GM23248 (cell line): ENCODE results near the gene ITIH4. TPM values are rescaled to one million over a fixed set of nuclear protein-coding genes. Genes with fewer than 3 reads are reported as not detected.
A peak's percentile ranks its signal among the peaks of the same experiment; 100 is the strongest.

Source experiments
- DNase-seq: peaks from one replicate; pipeline ENCODE4 v3.0.0-alpha.2; 2015
- H2AFZ ChIP-seq: fragments of 200-600 bp; sonication (generic); 2 replicates; pipeline ENCODE4 v1.6.1; 2016; ENCODE audit warnings: antibody characterized with exemption
- H3F3A ChIP-seq: fragments of 200-600 bp; sonication (generic); 2 replicates; pipeline ENCODE4 v1.6.1; 2016; ENCODE audit warnings: mild to moderate bottlenecking, antibody characterized with exemption, mixed run types; ENCODE audit not compliant: insufficient read depth
- H3K27ac ChIP-seq: fragments of 200-600 bp; sonication (generic); 2 replicates; pipeline ENCODE4 v1.5.1; 2016; ENCODE audit warnings: mild to moderate bottlenecking
- H3K27me3 ChIP-seq: fragments of 200-600 bp; sonication (generic); replicated peaks from 2 replicates; pipeline ENCODE4 v1.6.1; 2016; ENCODE audit warnings: mild to moderate bottlenecking; ENCODE audit not compliant: insufficient read depth
- H3K36me3 ChIP-seq: fragments of 200-600 bp; sonication (generic); 2 replicates; pipeline ENCODE4 v1.6.1; 2016; ENCODE audit warnings: low read depth, mild to moderate bottlenecking
- H3K4me1 ChIP-seq: fragments of 200-600 bp; sonication (generic); 2 replicates; pipeline ENCODE4 v1.6.1; 2016; ENCODE audit warnings: mild to moderate bottlenecking; ENCODE audit not compliant: insufficient read depth
- H3K4me2 ChIP-seq: fragments of 200-600 bp; sonication (generic); one replicate; pipeline ENCODE4 v1.6.1; 2016; ENCODE audit warnings: mild to moderate bottlenecking; ENCODE audit not compliant: unreplicated experiment
- H3K4me3 ChIP-seq: fragments of 200-600 bp; sonication (generic); 2 replicates; pipeline ENCODE4 v1.5.1; 2016; ENCODE audit warnings: mild to moderate bottlenecking
- H3K79me2 ChIP-seq: fragments of 200-600 bp; sonication (generic); 2 replicates; pipeline ENCODE4 v1.6.1; 2016; ENCODE audit warnings: mild to moderate bottlenecking; ENCODE audit not compliant: insufficient read depth
- H3K9ac ChIP-seq: fragments of 200-600 bp; sonication (generic); 2 replicates; pipeline ENCODE4 v1.6.1; 2016; ENCODE audit warnings: mild to moderate bottlenecking
- H3K9me2 ChIP-seq: fragments of 200-600 bp; sonication (generic); 2 replicates; pipeline ENCODE4 v1.6.1; 2016; ENCODE audit warnings: mixed run types, mild to moderate bottlenecking, moderate library complexity; ENCODE audit not compliant: insufficient read depth
- H3K9me3 ChIP-seq: fragments of 200-600 bp; sonication (generic); one replicate; pipeline ENCODE4 v1.6.1; 2017; ENCODE audit warnings: low read depth
- H4K20me1 ChIP-seq: fragments of 200-600 bp; sonication (generic); 2 replicates; pipeline ENCODE4 v1.6.0; 2016; ENCODE audit not compliant: insufficient read depth
- EZH2 ChIP-seq: fragments of 200-600 bp; sonication (generic); IDR thresholded peaks from 2 replicates; pipeline ENCODE4 v1.6.1; 2018; ENCODE audit warnings: antibody characterized with exemption, mild to moderate bottlenecking; ENCODE audit not compliant: insufficient read depth, poor library complexity, severe bottlenecking
- EZH2phosphoT487 ChIP-seq: fragments of 200-600 bp; sonication (generic); IDR thresholded peaks from 2 replicates; pipeline ENCODE4 v1.6.1; 2018; ENCODE audit warnings: antibody characterized with exemption, moderate library complexity, mild to moderate bottlenecking, low read depth; ENCODE audit not compliant: insufficient read depth
- WGBS, 2 experiments: methylation state at CpG; one replicate each; pipeline ENCODE4 v1.1.6; 2015 to 2017; ENCODE audit warnings: low lambda C conversion rate in 2 of 2, low coverage in 1 of 2; ENCODE audit errors: missing lambda C conversion rate in 2 of 2; 5-methylcytosine and 5-hydroxymethylcytosine counted together
- in situ Hi-C: fragments of 300-500 bp; cut with MboI; formaldehyde crosslinking; loops from 2 replicates; pipeline ENCODE4 v1.15.0; 2020
- polyA plus RNA-seq: library from polyadenylated mRNA; unstranded; fragments of >200 nt; fragmentation: Nextera tagmentation; extraction: Ambion mirVana; gene quantifications from 2 replicates; pipeline ENCODE4 v1.2.1, GENCODE V29; 2016
- total RNA-seq: library from RNA; depleted of rRNA; stranded (reverse); fragments of >200 nt; shearing (Covaris generic); gene quantifications from 2 replicates; pipeline ENCODE4 v1.2.3, GENCODE V29; 2014

The ITIH4 gene
- total and polyA plus RNA-seq, 2 experiments from 2014 or later, result 0.11 TPM; not detected in 1

DNA sequence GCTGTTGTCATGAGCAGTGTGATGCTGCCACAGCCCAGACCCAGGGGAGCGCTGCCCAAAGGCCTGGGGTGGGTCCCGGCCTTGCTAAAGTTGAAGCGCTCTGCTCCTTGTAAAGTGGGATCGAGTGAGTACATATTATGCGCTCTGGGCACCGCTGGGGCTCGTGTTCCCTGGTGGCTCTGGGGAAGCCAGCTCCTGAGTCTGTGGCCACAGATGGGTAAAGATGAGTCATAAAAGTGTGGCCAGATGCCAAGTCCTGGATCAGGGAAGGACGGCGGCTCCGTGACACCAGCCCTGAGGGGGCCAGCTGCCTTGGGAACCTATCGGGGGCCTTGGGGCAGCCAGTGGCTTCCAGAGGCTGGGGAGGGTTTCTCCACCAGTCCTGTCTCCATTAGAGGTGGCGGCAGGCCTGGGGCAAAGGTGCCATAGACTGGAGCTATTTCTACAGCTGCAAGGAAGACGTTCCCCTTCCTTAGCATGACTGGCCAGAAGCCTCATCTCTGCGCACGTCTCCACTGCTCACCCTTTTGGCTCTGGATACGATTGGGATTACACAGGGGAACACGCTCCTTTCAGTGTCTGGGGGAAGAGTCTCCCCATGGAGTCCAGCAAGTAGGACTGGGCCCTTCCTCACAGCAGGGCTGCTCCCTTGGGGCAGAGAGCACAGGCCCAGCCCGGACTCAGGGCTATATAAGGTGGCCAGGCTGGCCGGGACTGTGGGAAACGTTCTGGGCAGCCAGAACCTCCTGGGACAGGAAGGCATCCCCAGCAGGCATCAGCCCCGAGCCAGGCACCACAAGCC lies 1.2 kb upstream of the ITIH4 start:
- TF ChIP-seq EZH2, result no peak
- TF ChIP-seq EZH2phosphoT487, result no peak
- in situ Hi-C loops, result no loop called here
- H3K9me3 ChIP-seq, result no peaks in the 10 kb centered on the region
- H3K9ac ChIP-seq, result no peak overlapping the region; the same call in 1 of the 2 replicates
- H3K27me3 ChIP-seq, result no peaks in the 10 kb centered on the region
- H3K79me2 ChIP-seq, result no peaks in the 10 kb centered on the region
- H3K4me1 ChIP-seq, result peaks cover 8% of the 10 kb centered on the region
- no peak overlapping the region for H2AFZ ChIP-seq
- peak overlapping the region; percentile 54 for H3K4me2 ChIP-seq
- no peak overlapping the region for H3K27ac ChIP-seq
- H4K20me1 ChIP-seq, result no peaks in the 10 kb centered on the region
- no peaks in the 10 kb centered on the region for H3K36me3 ChIP-seq
- whole genome bisulfite sequencing, 2 experiments, result 20 to 21% methylated on average over 21 of the region's 21 CpGs
- no peaks in the 10 kb centered on the region for H3K9me2 ChIP-seq
- H3F3A ChIP-seq, result no peaks in the 10 kb centered on the region
- DNase-seq, result peak; percentile 87
- H3K4me3 ChIP-seq, result no peak overlapping the region

- no peak for TF ChIP-seq EZH2phosphoT487
- TF ChIP-seq EZH2, result no peak
- no peaks in the 10 kb centered on the region for H3F3A ChIP-seq
- H2AFZ ChIP-seq, result no peak overlapping the region
- H4K20me1 ChIP-seq, result no peaks in the 10 kb centered on the region
- in situ Hi-C loops, result no loop called here
- no peak overlapping the region for H3K4me3 ChIP-seq
- no peaks in the 10 kb centered on the region for H3K36me3 ChIP-seq
- H3K9ac ChIP-seq, result no peak overlapping the region
- no peaks in the 10 kb centered on the region for H3K9me3 ChIP-seq
- H3K4me1 ChIP-seq, result peaks cover 8% of the 10 kb centered on the region
- no peaks in the 10 kb centered on the region for H3K79me2 ChIP-seq
- H3K27ac ChIP-seq, result no peak overlapping the region
- WGBS, 2 experiments, result 85 to 89% methylated on average over 10 of the region's 10 CpGs
- H3K27me3 ChIP-seq, result no peaks in the 10 kb centered on the region
- H3K9me2 ChIP-seq, result no peaks in the 10 kb centered on the region
- H3K4me2 ChIP-seq, result no peak overlapping the region
- no peak for DNase-seq
Measured at GRCh38 chr3:52829906-52830463, 487 bp downstream of the ITIH4 start.

DNA sequence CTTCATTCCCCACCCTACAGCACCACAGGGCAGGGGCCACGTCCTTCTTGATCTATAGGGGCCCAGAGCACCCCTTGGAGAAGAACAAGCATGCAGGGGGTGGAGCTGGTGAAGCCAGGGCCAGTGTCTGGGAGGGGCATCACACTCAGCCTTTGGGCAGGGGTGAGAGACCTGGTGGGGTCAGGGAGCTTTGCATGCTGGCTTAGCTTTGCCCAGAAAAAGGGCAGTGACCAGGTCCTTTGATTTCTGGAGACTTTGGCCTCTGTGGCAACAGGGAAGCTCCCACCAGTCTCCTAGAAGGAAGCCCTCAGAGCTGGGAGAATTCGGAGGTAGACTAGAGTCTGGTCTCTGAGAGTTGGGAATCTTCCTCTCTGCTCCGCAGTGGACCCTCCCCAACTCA lies 990 bp downstream of the ITIH4 start:
- in situ Hi-C loops, result no loop called here
- Histone ChIP-seq H3K4me2 (no peak overlapping the region), H3K4me1 (peaks cover 8% of the 10 kb centered on the region), H3K36me3 (no peaks in the 10 kb centered on the region), H3K9ac (no peak overlapping the region), H3K27ac (no peak overlapping the region), H3F3A (no peaks in the 10 kb centered on the region), H3K79me2 (no peaks in the 10 kb centered on the region), H2AFZ (no peak overlapping the region), H3K4me3 (no peak overlapping the region), H3K9me2 (no peaks in the 10 kb centered on the region), H3K9me3 (no peaks in the 10 kb centered on the region), H4K20me1 (no peaks in the 10 kb centered on the region), H3K27me3 (no peaks in the 10 kb centered on the region)
- DNase-seq, result no peak
- WGBS, 2 experiments, result 69 to 79% methylated on average over 3 of the region's 3 CpGs
- TF ChIP-seq EZH2 (no peak), EZH2phosphoT487 (no peak)

- no peaks in the 10 kb centered on the region for H3F3A ChIP-seq
- 67 to 71% methylated on average over 10 of the region's 10 CpGs for whole genome bisulfite sequencing, 2 experiments
- H3K9me2 ChIP-seq, result no peaks in the 10 kb centered on the region
- H2AFZ ChIP-seq, result no peak overlapping the region
- no peak overlapping the region for H3K27ac ChIP-seq
- no peaks in the 10 kb centered on the region for H3K79me2 ChIP-seq
- no peaks in the 10 kb centered on the region for H4K20me1 ChIP-seq
- H3K4me3 ChIP-seq, result no peak overlapping the region
- peaks cover 8% of the 10 kb centered on the region for H3K4me1 ChIP-seq
- H3K27me3 ChIP-seq, result no peaks in the 10 kb centered on the region
- DNase-seq, result no peak
- TF ChIP-seq EZH2phosphoT487 (no peak), EZH2 (no peak)
- no peaks in the 10 kb centered on the region for H3K9me3 ChIP-seq
- H3K4me2 ChIP-seq, result no peak overlapping the region
- H3K9ac ChIP-seq, result no peak overlapping the region
- no peaks in the 10 kb centered on the region for H3K36me3 ChIP-seq
- in situ Hi-C loops, result no loop called here
Measured at GRCh38 chr3:52827866-52828376, 2.6 kb downstream of the ITIH4 start.
